Measurements from ENCODE around the gene COQ8B.
"Not testable (repeated sequence)": the region's sequence is repeated elsewhere in the genome, so short reads cannot be mapped to it uniquely, and the experiment has no call there.

Gene COQ8B

DNA sequence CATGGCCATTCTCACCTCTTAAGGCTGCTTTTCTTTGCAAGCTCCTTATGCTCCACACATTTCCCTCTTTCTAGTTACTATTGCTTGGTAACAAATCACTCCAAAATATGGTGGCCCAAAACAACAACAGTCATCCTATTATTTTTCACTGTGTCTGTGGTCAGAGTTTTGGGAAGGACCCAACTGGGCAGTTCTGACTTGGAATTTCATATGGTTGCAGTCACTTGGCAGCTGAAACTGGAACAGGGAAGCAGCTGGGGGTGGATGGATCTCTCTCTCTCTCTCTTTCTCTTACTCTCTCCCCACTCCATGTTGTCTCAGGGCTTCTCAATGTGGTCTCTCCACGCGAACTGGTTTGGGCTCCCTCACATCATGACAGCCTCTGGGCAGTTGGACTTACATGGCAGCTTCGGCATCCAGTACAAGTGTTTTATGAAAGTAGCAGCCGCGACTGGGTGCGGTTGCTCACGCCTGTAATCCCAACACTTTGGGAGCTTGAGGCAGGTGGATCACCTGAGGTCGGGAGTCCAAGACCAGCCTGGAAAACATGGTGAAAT is 65.9 kb downstream of the COQ8B start:
- TF ChIP-seq, protein P1, sequence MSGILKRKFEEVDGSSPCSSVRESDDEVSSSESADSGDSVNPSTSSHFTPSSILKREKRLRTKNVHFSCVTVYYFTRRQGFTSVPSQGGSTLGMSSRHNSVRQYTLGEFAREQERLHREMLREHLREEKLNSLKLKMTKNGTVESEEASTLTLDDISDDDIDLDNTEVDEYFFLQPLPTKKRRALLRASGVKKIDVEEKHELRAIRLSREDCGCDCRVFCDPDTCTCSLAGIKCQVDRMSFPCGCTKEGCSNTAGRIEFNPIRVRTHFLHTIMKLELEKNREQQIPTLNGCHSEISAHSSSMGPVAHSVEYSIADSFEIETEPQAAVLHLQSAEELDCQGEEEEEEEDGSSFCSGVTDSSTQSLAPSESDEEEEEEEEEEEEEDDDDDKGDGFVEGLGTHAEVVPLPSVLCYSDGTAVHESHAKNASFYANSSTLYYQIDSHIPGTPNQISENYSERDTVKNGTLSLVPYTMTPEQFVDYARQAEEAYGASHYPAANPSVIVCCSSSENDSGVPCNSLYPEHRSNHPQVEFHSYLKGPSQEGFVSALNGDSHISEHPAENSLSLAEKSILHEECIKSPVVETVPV (CRISPR knock-in tag; IDR thresholded peaks at IDR 0.05) = no peak
- TF ChIP-seq ARNTL (CRISPR knock-in tag; IDR thresholded peaks at IDR 0.05; ENCODE audit: borderline replicate concordance, low read depth) (no peak), BACH2 (CRISPR knock-in tag; IDR thresholded peaks at IDR 0.05; ENCODE audit: borderline replicate concordance) (no peak), TOX (CRISPR knock-in tag; IDR thresholded peaks at IDR 0.05; ENCODE audit: borderline replicate concordance) (no peak), RARB (CRISPR knock-in tag; IDR thresholded peaks at IDR 0.05) (no peak), ZFP30 (CRISPR knock-in tag; IDR thresholded peaks at IDR 0.05) (no peak), ISL1 (CRISPR knock-in tag; IDR thresholded peaks at IDR 0.05) (no peak), ZNF8 (CRISPR knock-in tag; IDR thresholded peaks at IDR 0.05) (no peak)
- TF ChIP-seq, protein P2, sequence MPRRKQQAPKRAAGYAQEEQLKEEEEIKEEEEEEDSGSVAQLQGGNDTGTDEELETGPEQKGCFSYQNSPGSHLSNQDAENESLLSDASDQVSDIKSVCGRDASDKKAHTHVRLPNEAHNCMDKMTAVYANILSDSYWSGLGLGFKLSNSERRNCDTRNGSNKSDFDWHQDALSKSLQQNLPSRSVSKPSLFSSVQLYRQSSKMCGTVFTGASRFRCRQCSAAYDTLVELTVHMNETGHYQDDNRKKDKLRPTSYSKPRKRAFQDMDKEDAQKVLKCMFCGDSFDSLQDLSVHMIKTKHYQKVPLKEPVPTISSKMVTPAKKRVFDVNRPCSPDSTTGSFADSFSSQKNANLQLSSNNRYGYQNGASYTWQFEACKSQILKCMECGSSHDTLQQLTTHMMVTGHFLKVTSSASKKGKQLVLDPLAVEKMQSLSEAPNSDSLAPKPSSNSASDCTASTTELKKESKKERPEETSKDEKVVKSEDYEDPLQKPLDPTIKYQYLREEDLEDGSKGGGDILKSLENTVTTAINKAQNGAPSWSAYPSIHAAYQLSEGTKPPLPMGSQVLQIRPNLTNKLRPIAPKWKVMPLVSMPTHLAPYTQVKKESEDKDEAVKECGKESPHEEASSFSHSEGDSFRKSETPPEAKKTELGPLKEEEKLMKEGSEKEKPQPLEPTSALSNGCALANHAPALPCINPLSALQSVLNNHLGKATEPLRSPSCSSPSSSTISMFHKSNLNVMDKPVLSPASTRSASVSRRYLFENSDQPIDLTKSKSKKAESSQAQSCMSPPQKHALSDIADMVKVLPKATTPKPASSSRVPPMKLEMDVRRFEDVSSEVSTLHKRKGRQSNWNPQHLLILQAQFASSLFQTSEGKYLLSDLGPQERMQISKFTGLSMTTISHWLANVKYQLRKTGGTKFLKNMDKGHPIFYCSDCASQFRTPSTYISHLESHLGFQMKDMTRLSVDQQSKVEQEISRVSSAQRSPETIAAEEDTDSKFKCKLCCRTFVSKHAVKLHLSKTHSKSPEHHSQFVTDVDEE (CRISPR knock-in tag; IDR thresholded peaks at IDR 0.05) = no peak
- TF ChIP-seq, protein P3, sequence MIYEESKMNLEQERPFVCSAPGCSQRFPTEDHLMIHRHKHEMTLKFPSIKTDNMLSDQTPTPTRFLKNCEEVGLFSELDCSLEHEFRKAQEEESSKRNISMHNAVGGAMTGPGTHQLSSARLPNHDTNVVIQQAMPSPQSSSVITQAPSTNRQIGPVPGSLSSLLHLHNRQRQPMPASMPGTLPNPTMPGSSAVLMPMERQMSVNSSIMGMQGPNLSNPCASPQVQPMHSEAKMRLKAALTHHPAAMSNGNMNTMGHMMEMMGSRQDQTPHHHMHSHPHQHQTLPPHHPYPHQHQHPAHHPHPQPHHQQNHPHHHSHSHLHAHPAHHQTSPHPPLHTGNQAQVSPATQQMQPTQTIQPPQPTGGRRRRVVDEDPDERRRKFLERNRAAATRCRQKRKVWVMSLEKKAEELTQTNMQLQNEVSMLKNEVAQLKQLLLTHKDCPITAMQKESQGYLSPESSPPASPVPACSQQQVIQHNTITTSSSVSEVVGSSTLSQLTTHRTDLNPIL (CRISPR knock-in tag; IDR thresholded peaks at IDR 0.05; ENCODE audit: low read depth) = no peak
- ATAC-seq = no peak

DNA sequence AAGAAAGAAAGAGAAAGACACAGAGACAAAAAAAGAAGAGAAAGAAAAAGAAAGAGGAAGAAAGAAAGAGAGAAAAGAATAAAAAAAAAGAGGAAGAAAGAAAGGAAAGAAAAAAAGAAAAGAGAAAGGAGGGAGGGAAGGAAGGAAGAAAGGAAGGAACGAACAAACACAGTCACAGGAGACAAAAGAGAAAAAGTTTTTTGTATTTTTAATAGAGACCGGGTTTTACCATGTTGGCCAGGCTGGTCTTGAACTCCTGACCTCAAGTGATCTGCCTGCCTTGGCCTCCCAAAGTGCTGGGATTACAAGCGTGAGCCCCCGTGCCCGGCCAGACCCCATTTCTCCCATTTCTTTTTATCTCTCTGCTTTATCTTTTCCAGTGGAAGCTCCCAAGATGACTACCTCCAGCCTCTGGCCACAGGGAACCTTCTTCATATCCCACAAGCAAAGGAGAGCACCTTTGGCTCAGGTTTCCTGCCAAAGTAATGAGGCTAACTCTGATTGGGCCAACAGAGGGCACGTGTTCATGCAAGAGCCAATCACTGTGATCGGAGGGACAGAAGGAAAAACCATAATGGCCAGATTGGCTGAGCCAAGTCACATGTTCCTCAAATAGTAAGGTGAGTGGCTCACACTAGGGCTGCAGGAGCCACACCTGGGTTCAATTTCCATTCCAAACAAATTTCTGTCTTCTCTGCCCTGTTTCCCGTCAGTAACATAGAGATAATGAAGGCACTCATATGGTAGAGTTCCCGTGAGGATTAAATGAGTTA is 66.6 kb downstream of the COQ8B start:
- ATAC-seq = not testable (repeated sequence)

DNA sequence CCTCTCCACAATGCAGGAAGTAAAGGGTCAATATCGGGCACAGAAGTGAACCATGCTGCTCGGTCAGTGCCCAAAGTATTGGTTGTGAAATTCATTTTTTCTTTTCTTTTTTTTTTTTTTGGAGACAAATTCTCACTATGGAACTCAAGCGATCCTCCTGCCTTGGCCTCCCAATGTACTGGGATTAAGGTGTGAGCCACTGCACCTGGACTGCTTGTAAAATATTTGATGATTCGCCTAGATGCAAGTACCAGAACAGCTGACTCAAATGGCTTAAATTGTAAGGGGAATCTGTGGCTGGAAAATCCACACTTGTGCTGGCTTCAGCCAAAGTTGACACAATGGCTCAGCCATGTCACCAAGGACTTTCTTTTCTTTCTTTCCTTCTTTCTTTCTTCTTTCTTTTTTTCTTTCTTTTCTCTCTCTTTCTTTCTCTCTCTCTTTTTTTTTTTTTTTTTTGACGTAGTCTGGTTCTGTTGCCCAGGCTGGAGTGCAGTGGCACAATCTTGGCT is 69.9 kb downstream of the COQ8B start:
- ATAC-seq = no peak
- TF ChIP-seq, protein P3 (CRISPR knock-in tag; IDR thresholded peaks at IDR 0.05; ENCODE audit: low read depth) = no peak
- TF ChIP-seq, protein P4, sequence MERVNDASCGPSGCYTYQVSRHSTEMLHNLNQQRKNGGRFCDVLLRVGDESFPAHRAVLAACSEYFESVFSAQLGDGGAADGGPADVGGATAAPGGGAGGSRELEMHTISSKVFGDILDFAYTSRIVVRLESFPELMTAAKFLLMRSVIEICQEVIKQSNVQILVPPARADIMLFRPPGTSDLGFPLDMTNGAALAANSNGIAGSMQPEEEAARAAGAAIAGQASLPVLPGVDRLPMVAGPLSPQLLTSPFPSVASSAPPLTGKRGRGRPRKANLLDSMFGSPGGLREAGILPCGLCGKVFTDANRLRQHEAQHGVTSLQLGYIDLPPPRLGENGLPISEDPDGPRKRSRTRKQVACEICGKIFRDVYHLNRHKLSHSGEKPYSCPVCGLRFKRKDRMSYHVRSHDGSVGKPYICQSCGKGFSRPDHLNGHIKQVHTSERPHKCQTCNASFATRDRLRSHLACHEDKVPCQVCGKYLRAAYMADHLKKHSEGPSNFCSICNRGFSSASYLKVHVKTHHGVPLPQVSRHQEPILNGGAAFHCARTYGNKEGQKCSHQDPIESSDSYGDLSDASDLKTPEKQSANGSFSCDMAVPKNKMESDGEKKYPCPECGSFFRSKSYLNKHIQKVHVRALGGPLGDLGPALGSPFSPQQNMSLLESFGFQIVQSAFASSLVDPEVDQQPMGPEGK (CRISPR knock-in tag; IDR thresholded peaks at IDR 0.05; ENCODE audit: borderline replicate concordance) = no peak
- TF ChIP-seq ZFP30 (CRISPR knock-in tag; IDR thresholded peaks at IDR 0.05) (no peak), BACH2 (CRISPR knock-in tag; IDR thresholded peaks at IDR 0.05; ENCODE audit: borderline replicate concordance) (no peak), GLIS3 (CRISPR knock-in tag; IDR thresholded peaks at IDR 0.05) (no peak), ZC3H10 (CRISPR knock-in tag; IDR thresholded peaks at IDR 0.05) (no peak), OSR1 (CRISPR knock-in tag; IDR thresholded peaks at IDR 0.05) (no peak), ESRRG (CRISPR knock-in tag; IDR thresholded peaks at IDR 0.05) (no peak), RARB (CRISPR knock-in tag; IDR thresholded peaks at IDR 0.05) (no peak), ARNTL (CRISPR knock-in tag; IDR thresholded peaks at IDR 0.05; ENCODE audit: borderline replicate concordance, low read depth) (no peak), ZNF565 (CRISPR knock-in tag; conservative IDR thresholded peaks at IDR 0.05; ENCODE audit: low read depth) (no peak), CSDC2 (CRISPR knock-in tag; IDR thresholded peaks at IDR 0.05) (no peak)
- TF ChIP-seq, protein P5, sequence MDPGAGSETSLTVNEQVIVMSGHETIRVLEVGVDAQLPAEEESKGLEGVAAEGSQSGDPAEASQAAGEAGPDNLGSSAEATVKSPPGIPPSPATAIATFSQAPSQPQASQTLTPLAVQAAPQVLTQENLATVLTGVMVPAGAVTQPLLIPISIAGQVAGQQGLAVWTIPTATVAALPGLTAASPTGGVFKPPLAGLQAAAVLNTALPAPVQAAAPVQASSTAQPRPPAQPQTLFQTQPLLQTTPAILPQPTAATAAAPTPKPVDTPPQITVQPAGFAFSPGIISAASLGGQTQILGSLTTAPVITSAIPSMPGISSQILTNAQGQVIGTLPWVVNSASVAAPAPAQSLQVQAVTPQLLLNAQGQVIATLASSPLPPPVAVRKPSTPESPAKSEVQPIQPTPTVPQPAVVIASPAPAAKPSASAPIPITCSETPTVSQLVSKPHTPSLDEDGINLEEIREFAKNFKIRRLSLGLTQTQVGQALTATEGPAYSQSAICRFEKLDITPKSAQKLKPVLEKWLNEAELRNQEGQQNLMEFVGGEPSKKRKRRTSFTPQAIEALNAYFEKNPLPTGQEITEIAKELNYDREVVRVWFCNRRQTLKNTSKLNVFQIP (CRISPR knock-in tag; IDR thresholded peaks at IDR 0.05; ENCODE audit: borderline replicate concordance, low read depth) = no peak
- TF ChIP-seq, protein P2 (CRISPR knock-in tag; IDR thresholded peaks at IDR 0.05) = no peak

Measured in SK-N-SH treated with all-trans-retinoic acid at 6 μM for 48 hours (cell line).